Ishikawa (cell line): ENCODE results near the gene ATG101.

Experiments
- CEBPB ChIP-seq: IDR thresholded peaks from 2 replicates; pipeline ENCODE4 v1.6.1; 2012
- EP300 ChIP-seq: IDR thresholded peaks from 2 replicates; pipeline ENCODE4 v1.6.1; 2012; ENCODE audit warnings: borderline replicate concordance
- ZBTB7A ChIP-seq: IDR thresholded peaks from 2 replicates; pipeline ENCODE4 v1.6.1; 2012; ENCODE audit warnings: low read depth

- TF ChIP-seq ZBTB7A (0 out of 2 replicates have a peak, but pooled peaks have one; percentile 23), EP300 (no peak), CEBPB (no peak)
These were observed 577 bp downstream of the ATG101 start for GRCh38 chr12:52070185-52070925.
